K562 (cell line): ENCODE data around the gene FSIP2. TPM values are rescaled to one million over a fixed set of nuclear protein-coding genes. Genes with fewer than 3 reads are reported as not detected.

Experiments used
- ATAC-seq: fragments of 200-7000 bp; cut with Tn5 transposase; 3 replicates; pipeline ENCODE4 v1.9.1; 2020; ENCODE audit warnings: moderate library complexity
- BruUV-seq: library from RNA; stranded (reverse); fragments of 400-500 nt; replicated peaks from 2 replicates; lab custom pipeline; 2021; lab: Mats Ljungman, UMichigan
- CTCF ChIA-PET: fragments of 300-600 bp; formaldehyde crosslinking; extraction: SDS; loops from one replicate; lab custom pipeline; 2021; ENCODE audit warnings: low intra/inter-chr PET ratio; lab: Yijun Ruan, JAX
- POLR2A ChIA-PET: fragments of 300-600, 350-650 bp; sonication (Branson Sonifier 250); formaldehyde crosslinking; extraction: SDS; loops from one replicate; lab custom pipeline; 2021; ENCODE audit warnings: antibody characterized with exemption, inconsistent platforms; lab: Yijun Ruan, JAX
- DNase-seq, 4 experiments: peaks; one replicate each; pipeline versions ENCODE4 v3.0.0 to v3.0.0-alpha.2; 2011 to 2018; ENCODE audit warnings: low spot score in 3 of 4, mixed read lengths in 3 of 4; ENCODE audit errors: extremely low read depth in 1 of 4
- FAIRE-seq: peaks from 2 replicates; lab custom pipeline; 2011; peaks lifted over from hg19 to GRCh38; lab: Jason Lieb, UNC
- H2AFZ ChIP-seq: 2 replicates; pipeline ENCODE4 v1.6.0; 2011; ENCODE audit warnings: low read depth, low read length, control low read depth, inconsistent platforms
- H3K27ac ChIP-seq: fragments of 200-600 bp; 3 replicates; pipeline ENCODE4 v1.8.0; 2011; ENCODE audit warnings: low read depth, mild to moderate bottlenecking, control low read depth, inconsistent platforms, low read length, moderate library complexity, mixed read lengths; ENCODE audit errors: extremely low read depth
- H3K27me3 ChIP-seq, 2 experiments: fragments of 300-600 bp in 1 of 2; 2 replicates in 1 of 2; 3 replicates in 1 of 2; pipeline versions ENCODE4 v1.6.0 to v1.8.0; 2011; ENCODE audit warnings: inconsistent platforms in 2 of 2, low read length in 2 of 2, mild to moderate bottlenecking in 1 of 2, mixed read lengths in 1 of 2, moderate library complexity in 1 of 2; ENCODE audit not compliant: control insufficient read depth in 2 of 2, insufficient read depth in 2 of 2
- H3K36me3 ChIP-seq: fragments of 300-600 bp; 3 replicates; pipeline ENCODE4 v1.8.0; 2011; ENCODE audit warnings: mild to moderate bottlenecking, low read length, inconsistent platforms; ENCODE audit not compliant: control insufficient read depth, insufficient read depth
- H3K4me1 ChIP-seq, 2 experiments: fragments of 200-600 bp in 1 of 2; replicated peaks in 1 of 2; 2 replicates in 1 of 2; 3 replicates in 1 of 2; pipeline versions ENCODE4 v1.5.1 to v1.8.0; 2011; ENCODE audit warnings: inconsistent platforms in 2 of 2, low read length in 2 of 2, mild to moderate bottlenecking in 1 of 2, mixed read lengths in 1 of 2, moderate library complexity in 1 of 2; ENCODE audit not compliant: control insufficient read depth in 2 of 2, insufficient read depth in 2 of 2
- H3K4me2 ChIP-seq: 2 replicates; pipeline ENCODE4 v1.6.1; 2011; ENCODE audit warnings: low read length, control low read depth, inconsistent platforms, mixed read lengths; ENCODE audit not compliant: insufficient read depth
- H3K4me3 ChIP-seq: fragments of 200-600 bp; sonication (generic), shearing (Covaris generic); 2 replicates; pipeline ENCODE4 v1.5.1; 2016; ENCODE audit warnings: control low read depth, inconsistent platforms
- H3K79me2 ChIP-seq: fragments of 200-600 bp; 3 replicates; pipeline ENCODE4 v1.8.0; 2011; ENCODE audit warnings: low read length, inconsistent platforms; ENCODE audit not compliant: control insufficient read depth, insufficient read depth
- H3K9ac ChIP-seq, 2 experiments: 2 replicates each; pipeline versions ENCODE4 v1.6.0 to v1.6.1; 2011; ENCODE audit warnings: low read depth in 2 of 2, low read length in 2 of 2, control low read depth in 1 of 2, inconsistent platforms in 1 of 2, mild to moderate bottlenecking in 1 of 2, mixed read lengths in 1 of 2; ENCODE audit not compliant: insufficient read depth in 1 of 2
- H3K9me1 ChIP-seq: one replicate; pipeline ENCODE4 v1.6.0; 2011; ENCODE audit warnings: inconsistent platforms, mild to moderate bottlenecking, low read length, moderate library complexity; ENCODE audit not compliant: control insufficient read depth, insufficient read depth
- H3K9me3 ChIP-seq: replicated peaks from 2 replicates; pipeline ENCODE4 v1.5.1; 2011; ENCODE audit warnings: low read depth, low read length, inconsistent platforms; ENCODE audit not compliant: control insufficient read depth, insufficient read depth
- H4K20me1 ChIP-seq: replicated peaks from 2 replicates; pipeline ENCODE4 v1.6.1; 2011; ENCODE audit warnings: low read length, inconsistent platforms, mixed read lengths; ENCODE audit not compliant: control insufficient read depth, insufficient read depth
- ASH1L ChIP-seq: fragments of 450-650 bp; IDR thresholded peaks from 2 replicates; pipeline ENCODE4 v1.6.1; 2018; ENCODE audit warnings: borderline replicate concordance, mild to moderate bottlenecking, low read depth; ENCODE audit not compliant: partially characterized antibody
- BDP1 ChIP-seq: IDR thresholded peaks from 3 replicates; pipeline ENCODE4 v1.6.1; 2011; ENCODE audit not compliant: insufficient read length, insufficient read depth
- CHD2 ChIP-seq: IDR thresholded peaks from 2 replicates; pipeline ENCODE4 v1.6.1; 2011; ENCODE audit warnings: low read depth, low read length
- ERF ChIP-seq: fragments of 450-650 bp; formaldehyde crosslinking; IDR thresholded peaks from 2 replicates; pipeline ENCODE4 v1.4.0; 2020; ENCODE audit warnings: mild to moderate bottlenecking, mixed read lengths
- FOSL1 ChIP-seq: fragments of 200-800 bp; sonication (Bioruptor generic); conservative IDR thresholded peaks from 2 replicates; pipeline ENCODE4 v1.6.1; 2016; ENCODE audit warnings: missing genetic modification characterization, missing compliant biosample characterization
- HDAC8 ChIP-seq: fragments of 450-650 bp; IDR thresholded peaks from 2 replicates; pipeline ENCODE4 v1.6.1; 2016; ENCODE audit warnings: mild to moderate bottlenecking, missing genetic modification characterization, moderate library complexity, missing compliant biosample characterization
- PBX2 ChIP-seq, 2 experiments: IDR thresholded peaks in 1 of 2; conservative IDR thresholded peaks in 1 of 2; 2 replicates each; pipeline ENCODE4 v1.6.1; 2016; ENCODE audit warnings: low read depth in 2 of 2, mild to moderate bottlenecking in 1 of 2, missing compliant biosample characterization in 1 of 2, missing genetic modification characterization in 1 of 2, moderate library complexity in 1 of 2
- RFX1 ChIP-seq: fragments of 450-650 bp; IDR thresholded peaks from 2 replicates; pipeline ENCODE4 v1.6.1; 2016; ENCODE audit warnings: mild to moderate bottlenecking, moderate library complexity
- TEAD2 ChIP-seq: fragments of 450-650 bp; IDR thresholded peaks from 2 replicates; pipeline ENCODE4 v1.6.1; 2016; ENCODE audit warnings: missing genetic modification characterization, control low read depth, missing compliant biosample characterization
- THAP7 ChIP-seq: fragments of 250-450 bp; sonication (Bioruptor Pico); IDR thresholded peaks from 2 replicates; pipeline ENCODE4 v1.5.0; 2021
- ZC3H11A ChIP-seq: IDR thresholded peaks from 2 replicates; pipeline ENCODE4 v1.6.1; 2012; ENCODE audit warnings: low read depth, low read length, improper control_type of control experiment
- ZFP36 ChIP-seq: fragments of 150-350 bp; IDR thresholded peaks from 2 replicates; pipeline ENCODE4 v1.6.1; 2018; ENCODE audit warnings: low read length, low read depth; ENCODE audit not compliant: partially characterized antibody
- ZNF778 ChIP-seq: fragments of 450-650 bp; formaldehyde crosslinking; IDR thresholded peaks from 2 replicates; pipeline ENCODE4 v1.4.0; 2020; ENCODE audit warnings: mild to moderate bottlenecking, moderate library complexity
- WGBS: fragments of 100-300 bp; shearing (Covaris generic); methylation state at CpG from one replicate; pipeline ENCODE4 v1.1.6; 2016; ENCODE audit warnings: low coverage, mixed read lengths; ENCODE audit not compliant: insufficient coverage; ENCODE audit errors: missing lambda C conversion rate; 5-methylcytosine and 5-hydroxymethylcytosine counted together
- in situ Hi-C: fragments of 300-500 bp; cut with MboI; formaldehyde crosslinking; loops from 4 replicates; pipeline ENCODE4 v1.15.0; 2018; ENCODE audit warnings: inconsistent platforms, mixed read lengths
- intact Hi-C: fragments of 100-400 bp; cut with micrococcal nuclease; formaldehyde crosslinking; loops from 2 replicates; pipeline ENCODE4 v1.14.2; 2022
- polyA plus RNA-seq, 8 experiments: library from polyadenylated mRNA; depleted of rRNA in 4 of 8; stranded (reverse) in 5 of 8; unstranded in 3 of 8; fragments of >200 nt; fragmentation: Nextera tagmentation in 2 of 8; fragmentation: Illumina TruSeq in 1 of 8; extraction: Ambion mirVana in 2 of 8; extraction: Trizol in 1 of 8; gene quantifications; 2 replicates each; pipeline versions ENCODE4 v1.2.1 to v1.2.3, GENCODE V29; 2011 to 2014; ENCODE audit warnings: inconsistent platforms in 1 of 8, missing spikeins in 1 of 8
- total RNA-seq, 7 experiments: library from RNA; depleted of rRNA in 6 of 7; stranded (reverse); fragments of >200 nt in 6 of 7; fragmentation: Illumina TruSeq in 2 of 7; extraction: Trizol in 2 of 7; gene quantifications; 2 replicates each; pipeline versions ENCODE4 v1.2.1 to v1.2.3, GENCODE V29; 2011 to 2021; ENCODE audit warnings: low replicate concordance in 1 of 7

Gene FSIP2
- total and polyA plus RNA-seq, 9 of the 15 experiments (the other 6 are each of a cell fraction or from before 2014, with no cell fraction given), result 0.01 to 0.04 TPM; not detected in 7

- TF ChIP-seq BDP1, result no peak
- TF ChIP-seq FOSL1, result no peak
- TF ChIP-seq, all 486 proteins: peak for 0
Observed at GRCh38 chr2:185757356-185757755, 18.8 kb downstream of the FSIP2 start (continued).

- CTCF ChIA-PET, result no interaction called here
- DNase-seq (no peak), FAIRE-seq (no peak), ATAC-seq (no peak)
- no peak for TF ChIP-seq ZNF778 (CRISPR knock-in tag)
- peak; percentile 71 for TF ChIP-seq ZFP36
- no peak overlapping the region for H3K27ac ChIP-seq
- H3K9me1 ChIP-seq, result no peaks in the 10 kb centered on the region
- H4K20me1 ChIP-seq, result no peaks in the 10 kb centered on the region
- no peaks in the 10 kb centered on the region for H3K79me2 ChIP-seq
- no peak overlapping the region for H3K4me2 ChIP-seq
- no peaks in the 10 kb centered on the region for H3K36me3 ChIP-seq
- no peaks in the 10 kb centered on the region for H3K4me1 ChIP-seq
- intact Hi-C loops, result no loop called here
- no peaks in the 10 kb centered on the region; the same call in 1 of the 2 replicates for H3K9me3 ChIP-seq
- in situ Hi-C loops, result no loop called here
- no peaks in the 10 kb centered on the region for H3K27me3 ChIP-seq
- POLR2A ChIA-PET, result no interaction called here
- no peak overlapping the region for H3K4me3 ChIP-seq
- no TSS peak for BruUV-seq
- no peak overlapping the region for H2AFZ ChIP-seq
- H3K9ac ChIP-seq, result no peak overlapping the region
Observed at GRCh38 chr2:185771396-185771795, 32.8 kb downstream of the FSIP2 start.

GRCh38 chr2:185780890-185781289 lies 42.3 kb downstream of the FSIP2 start:
- H3K36me3 ChIP-seq, result no peaks in the 10 kb centered on the region
- no peak for DNase-seq
- H3K9me3 ChIP-seq, result no peaks in the 10 kb centered on the region
- no peak overlapping the region for H3K9ac ChIP-seq
- no peak overlapping the region for H3K4me3 ChIP-seq
- FAIRE-seq, result no peak
- POLR2A ChIA-PET, result interaction anchor here (1.2 kb wide), 1 partner anchor 10 kb away, joined by 3 read pairs; no protein-coding TSS in a partner anchor
- no peak for ATAC-seq
- intact Hi-C loops, result no loop called here
- H3K4me1 ChIP-seq, result no peaks in the 10 kb centered on the region
- H3K27ac ChIP-seq, result no peak overlapping the region
- H3K79me2 ChIP-seq, result no peaks in the 10 kb centered on the region
- in situ Hi-C loops, result no loop called here
- no peak overlapping the region for H3K4me2 ChIP-seq
- no peak overlapping the region for H2AFZ ChIP-seq
- no TSS peak for BruUV-seq
- no peaks in the 10 kb centered on the region for H3K9me1 ChIP-seq
- CTCF ChIA-PET, result no interaction called here
- no peaks in the 10 kb centered on the region for H4K20me1 ChIP-seq
- WGBS, result 4% methylated on average over 2 of the region's 2 CpGs
- no peaks in the 10 kb centered on the region for H3K27me3 ChIP-seq
- no peak for TF ChIP-seq HDAC8
- no peak for TF ChIP-seq TEAD2
- TF ChIP-seq THAP7 (CRISPR knock-in tag), result no peak
- TF ChIP-seq RFX1, result no peak
- no peak for TF ChIP-seq ERF (CRISPR knock-in tag)
- no peak for TF ChIP-seq CHD2
- no peak for TF ChIP-seq ASH1L
- TF ChIP-seq ZC3H11A, result no peak
- no peak for TF ChIP-seq PBX2 (CRISPR knock-in tag; IDR thresholded peaks at IDR 0.05; ENCODE audit: low read depth)
- TF ChIP-seq PBX2 (tag; conservative IDR thresholded peaks at IDR 0.05; ENCODE audit: low read depth), result no peak
